GM03348 (cell line): Measurements from ENCODE around the gene FCER1G.

Experiments
- DNase-seq: peaks from one replicate; pipeline ENCODE4 v3.0.0; 2012; ENCODE audit warnings: low spot score

FCER1G gene

DNA sequence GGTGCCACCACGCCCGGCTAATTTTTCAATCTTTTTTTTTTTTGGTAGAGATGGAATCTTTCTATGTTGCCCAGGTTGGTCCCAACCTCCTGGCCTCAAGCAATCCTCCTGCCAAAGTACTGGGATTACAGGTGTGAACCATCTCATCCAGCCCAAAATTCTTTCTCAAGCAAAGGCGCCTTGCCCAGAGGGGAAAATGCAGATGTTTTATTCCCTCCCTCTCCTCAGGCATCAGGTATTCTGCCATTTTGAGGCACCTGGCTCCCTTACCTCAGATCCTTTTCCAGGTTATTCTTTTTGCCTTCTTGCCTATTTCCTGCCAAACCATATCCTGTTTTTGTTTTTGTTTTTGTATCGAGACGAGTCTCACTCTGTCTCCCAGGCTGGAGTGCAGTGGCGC is 26.7 kb upstream of the FCER1G start:
- DNase-seq, result no peak

DNA sequence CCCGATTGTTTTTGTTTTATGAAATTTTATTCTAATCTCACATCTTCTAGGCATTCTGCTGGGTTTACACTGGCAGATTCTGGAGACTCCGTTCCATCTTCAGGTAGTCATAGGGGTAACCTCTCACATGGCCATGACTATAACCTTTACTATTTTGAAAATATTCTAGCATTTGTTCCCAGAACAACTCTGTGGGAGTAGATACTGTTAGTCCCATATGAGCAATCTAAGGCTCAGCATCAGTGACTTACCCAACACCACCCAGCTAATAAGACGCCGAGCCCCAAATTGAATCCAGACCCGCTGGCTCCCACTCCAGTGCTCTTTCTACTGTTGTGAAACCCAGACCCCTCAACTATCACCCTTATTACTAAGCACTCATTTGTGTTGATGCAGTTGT is 26.1 kb upstream of the FCER1G start:
- DNase-seq, result no peak

DNA sequence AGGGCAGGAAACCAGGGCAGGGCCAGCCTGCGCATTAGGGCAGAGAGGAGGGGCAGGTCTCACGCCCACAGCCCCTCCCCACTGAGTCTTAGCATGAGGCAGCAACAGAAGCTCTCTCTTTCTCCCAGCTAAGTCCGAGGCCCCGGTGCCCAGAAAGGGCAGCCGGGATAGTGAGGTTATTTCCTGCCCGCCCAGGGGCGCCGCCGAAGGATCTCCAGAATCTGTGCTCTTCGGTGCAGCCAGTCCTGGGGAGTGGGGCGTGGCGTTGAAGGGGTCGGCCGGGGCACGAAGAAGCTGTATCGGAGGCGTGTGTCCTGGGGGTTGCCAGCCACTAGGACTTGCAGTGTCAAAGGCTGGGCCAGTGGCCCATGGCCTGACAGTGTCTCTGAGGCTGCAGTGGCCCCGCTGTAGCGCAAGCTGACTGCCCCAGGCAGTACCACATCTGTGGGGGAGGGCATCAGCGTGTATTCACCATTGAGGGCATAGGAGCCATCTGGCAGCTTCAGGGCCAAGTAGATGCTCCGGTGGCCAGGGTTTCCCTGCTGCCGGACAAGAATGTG is 24.1 kb upstream of the FCER1G start:
- no peak for DNase-seq

DNA sequence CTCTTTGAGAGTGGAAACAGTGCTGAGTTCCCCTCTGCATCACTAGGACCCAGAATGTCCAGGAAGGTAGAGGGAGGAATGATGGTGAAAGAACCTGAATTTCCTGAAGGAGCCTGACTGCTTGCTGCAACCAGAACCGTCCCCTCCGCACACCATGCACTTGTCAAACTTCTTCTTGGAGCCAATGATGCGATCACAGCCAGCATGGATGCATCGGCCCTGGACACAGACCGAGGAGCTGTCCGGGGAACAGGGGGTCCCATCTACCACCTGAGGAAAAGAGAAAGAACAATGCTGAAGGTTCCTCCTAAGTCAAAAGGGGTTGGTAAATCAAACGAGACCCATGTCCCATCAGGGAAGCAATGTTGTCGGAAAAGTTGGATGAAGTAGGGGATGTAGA is 23.1 kb upstream of the FCER1G start:
- DNase-seq, result no peak

GRCh38 chr1:161192476-161193465 is 22.3 kb upstream of the FCER1G start:
- peak; percentile 84 for DNase-seq

DNA sequence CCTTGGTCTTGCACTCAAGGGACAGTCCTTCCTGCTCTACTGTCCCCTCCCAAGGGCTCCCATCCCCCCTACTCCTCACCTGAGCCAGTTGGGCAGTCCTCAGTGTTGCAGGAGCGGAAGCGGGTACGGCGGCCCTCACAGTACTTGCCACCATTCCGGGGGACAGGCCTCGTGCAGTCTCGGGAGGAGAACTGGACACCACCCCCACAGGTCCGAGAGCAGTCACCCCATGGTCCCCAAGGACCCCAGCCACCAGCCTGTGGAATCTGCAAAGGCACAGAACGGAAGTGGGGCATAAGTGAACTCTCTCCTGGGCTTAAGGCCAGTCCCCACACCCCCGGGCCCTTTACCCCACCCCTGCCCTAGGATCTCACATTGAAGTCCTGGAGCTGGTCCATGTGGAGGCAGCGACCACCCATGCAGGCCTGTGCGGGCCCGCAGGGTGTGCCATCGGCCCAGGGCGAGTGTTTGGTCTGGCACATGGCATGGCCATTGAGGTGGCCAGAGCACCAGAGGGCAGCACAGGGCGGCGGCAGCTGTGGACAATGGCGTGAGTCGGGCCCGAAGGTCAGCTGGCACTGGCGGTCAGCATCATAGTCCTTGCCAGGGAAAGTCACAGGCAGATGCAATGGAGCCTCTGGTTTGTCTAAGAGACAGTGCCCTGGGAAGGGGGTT is 21.4 kb upstream of the FCER1G start:
- no peak for DNase-seq

GRCh38 chr1:161195171-161195570 is 19.9 kb upstream of the FCER1G start:
- DNase-seq, result no peak

DNA sequence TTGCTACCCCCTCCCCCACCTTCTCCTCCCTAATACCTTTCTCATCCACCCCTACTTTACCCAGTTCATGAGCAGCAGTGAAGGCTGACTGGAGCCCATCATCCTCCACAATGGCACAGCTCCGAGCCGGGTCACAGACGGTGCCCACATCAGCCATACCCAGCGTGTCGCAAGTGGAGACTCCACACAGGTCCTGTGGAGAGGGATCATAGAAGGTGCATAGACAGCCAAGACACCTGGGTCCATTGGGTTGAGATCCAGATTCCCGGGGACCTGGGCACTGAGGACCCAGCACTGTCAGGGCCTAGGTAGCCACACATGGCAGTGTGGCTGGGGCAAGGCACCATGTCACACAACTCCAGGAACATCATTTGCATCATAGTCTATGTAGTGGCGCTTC is 19.0 kb upstream of the FCER1G start:
- no peak for DNase-seq

DNA sequence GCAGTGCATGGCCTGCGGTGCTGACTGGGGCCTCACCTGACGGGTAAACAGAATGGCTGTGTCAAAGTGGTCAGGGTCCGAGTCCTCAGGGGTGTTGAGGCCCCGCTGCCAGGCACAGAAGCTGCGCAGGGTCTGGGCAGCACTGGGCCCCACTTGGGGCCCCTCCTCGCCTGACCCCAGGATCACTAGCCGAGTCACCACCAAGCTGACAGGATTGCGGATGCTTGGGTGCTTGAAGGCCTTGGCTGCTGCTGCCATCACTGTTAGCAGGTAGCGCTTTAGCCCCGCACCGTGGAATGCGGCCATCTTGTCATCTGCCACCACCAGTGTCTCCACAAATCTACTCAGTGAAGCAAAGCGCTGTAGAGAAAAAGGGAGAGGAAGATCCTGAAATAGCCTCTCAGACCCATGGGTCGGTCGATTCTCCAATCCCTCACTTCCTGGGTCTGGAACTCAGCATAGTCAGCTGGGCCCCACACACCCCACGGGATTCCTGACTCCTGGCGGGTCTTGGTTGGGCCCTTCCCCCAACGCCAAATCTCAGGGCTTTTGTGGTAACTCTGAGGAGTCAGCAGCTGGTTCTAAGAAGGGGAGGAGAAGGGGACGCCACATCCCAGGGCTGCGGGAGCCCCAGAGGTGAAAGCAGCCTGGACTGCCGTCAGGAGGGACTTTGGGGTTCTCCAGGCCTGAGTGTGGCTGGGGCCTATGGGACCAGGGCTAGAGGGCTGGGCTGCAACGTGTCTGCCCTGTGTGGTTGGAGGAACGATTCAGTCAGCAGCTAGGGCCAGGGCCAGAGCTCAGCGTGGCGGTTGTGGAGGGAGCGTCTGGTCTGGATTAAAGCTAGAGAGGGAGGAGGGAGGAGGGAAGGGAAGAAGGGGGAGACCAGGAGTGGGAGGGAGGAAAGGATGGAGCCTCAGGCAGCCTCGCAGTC is 18.3 kb upstream of the FCER1G start:
- peak; percentile 89 for DNase-seq

DNA sequence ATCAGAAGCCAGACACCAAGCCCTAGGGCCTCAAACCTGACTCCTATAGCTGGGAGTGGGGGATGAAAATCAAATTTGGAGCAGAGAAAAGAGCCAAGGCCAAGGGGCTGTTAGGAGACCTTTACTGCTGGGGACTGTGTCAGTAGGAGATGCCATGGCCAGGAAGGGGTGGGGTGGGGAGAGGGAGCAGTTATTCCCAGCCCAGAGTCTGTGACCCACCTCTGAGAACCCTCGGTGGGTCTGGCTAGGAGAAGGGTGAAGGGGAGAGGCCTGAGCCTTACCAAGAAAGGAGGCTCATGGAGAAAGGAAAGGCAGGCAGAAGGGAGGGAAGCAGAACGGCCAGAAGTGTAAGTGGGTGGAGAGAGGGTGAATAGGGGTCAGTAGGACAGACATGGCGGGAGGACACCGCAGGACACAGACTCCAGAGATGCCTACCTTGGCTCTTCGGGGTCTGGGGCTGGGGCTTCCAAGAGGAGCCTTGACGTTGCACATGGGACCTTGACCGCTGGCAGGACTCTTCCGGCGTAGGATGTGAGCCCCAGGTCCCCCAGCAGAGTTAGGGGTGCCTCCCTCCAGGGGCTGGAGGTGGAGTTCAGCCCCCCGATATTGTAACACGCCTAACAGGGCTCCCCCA is 17.4 kb upstream of the FCER1G start:
- DNase-seq, result no peak

- peak; percentile 56 for DNase-seq
Measured at GRCh38 chr1:161198194-161198896, 16.8 kb upstream of the FCER1G start.

DNA sequence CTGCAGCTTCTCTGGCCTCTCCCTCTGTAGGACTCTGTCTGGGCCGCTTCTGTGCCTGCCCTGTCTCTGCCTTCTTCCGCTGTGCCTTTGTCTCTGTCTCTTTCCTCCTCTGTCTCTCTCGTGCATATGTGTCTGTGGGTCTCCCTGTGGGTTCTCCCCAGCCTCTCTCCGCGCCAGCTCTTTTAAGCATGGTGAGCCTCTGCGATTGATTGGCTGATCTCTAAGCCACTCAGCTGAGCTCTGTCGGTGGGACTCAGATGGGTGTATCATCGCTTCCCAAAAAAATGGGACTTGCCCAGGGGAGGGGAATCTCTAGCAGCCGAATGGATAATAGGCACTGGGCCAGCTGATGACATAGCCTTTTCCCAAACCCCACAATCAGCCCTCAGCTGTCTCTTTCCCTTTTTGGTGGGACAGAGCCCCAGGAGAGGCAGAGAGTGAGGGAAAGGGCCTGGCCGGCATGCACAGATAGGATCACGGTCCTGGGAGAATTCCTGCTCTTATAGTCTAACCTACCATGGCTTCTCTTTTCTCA is 16.1 kb upstream of the FCER1G start, which contains the start of gene ADAMTS4:
ADAMTS4 (minus strand) TSS at position 158 of the 535 bp plus-strand sequence. CDS start 427 bp downstream, outside the sequence.
- DNase-seq, result peak; percentile 87

GRCh38 chr1:161199506-161200139 is 15.5 kb upstream of the FCER1G start:
- no peak for DNase-seq

DNA sequence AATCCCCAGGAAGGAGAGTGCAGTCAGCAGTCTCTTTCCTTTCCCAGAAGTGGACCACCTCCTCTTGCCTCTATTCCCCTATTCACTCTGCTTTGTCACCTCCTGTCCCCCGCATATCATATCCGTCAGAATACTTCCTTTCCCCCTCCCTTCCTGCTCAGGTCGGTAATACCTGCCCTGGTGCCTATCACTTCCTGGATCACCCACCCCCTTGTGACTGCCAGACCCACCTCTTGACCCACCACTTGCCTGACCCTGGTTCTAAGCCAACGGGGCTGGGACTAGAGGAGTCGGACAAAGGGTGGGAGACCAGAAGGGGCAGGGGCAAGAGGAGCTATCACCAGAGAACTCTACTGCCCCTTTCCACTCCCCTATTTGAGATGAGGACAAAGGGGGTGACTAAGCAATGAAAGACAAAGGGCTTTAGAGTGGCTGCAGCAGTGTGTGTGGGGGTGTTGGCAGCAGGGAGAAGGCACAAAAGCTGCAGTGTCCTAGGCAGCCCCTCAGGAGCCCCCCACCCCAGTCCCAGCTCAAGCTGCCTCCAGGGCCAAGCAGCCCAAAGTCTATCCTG is 14.6 kb upstream of the FCER1G start:
- no peak for DNase-seq

DNA sequence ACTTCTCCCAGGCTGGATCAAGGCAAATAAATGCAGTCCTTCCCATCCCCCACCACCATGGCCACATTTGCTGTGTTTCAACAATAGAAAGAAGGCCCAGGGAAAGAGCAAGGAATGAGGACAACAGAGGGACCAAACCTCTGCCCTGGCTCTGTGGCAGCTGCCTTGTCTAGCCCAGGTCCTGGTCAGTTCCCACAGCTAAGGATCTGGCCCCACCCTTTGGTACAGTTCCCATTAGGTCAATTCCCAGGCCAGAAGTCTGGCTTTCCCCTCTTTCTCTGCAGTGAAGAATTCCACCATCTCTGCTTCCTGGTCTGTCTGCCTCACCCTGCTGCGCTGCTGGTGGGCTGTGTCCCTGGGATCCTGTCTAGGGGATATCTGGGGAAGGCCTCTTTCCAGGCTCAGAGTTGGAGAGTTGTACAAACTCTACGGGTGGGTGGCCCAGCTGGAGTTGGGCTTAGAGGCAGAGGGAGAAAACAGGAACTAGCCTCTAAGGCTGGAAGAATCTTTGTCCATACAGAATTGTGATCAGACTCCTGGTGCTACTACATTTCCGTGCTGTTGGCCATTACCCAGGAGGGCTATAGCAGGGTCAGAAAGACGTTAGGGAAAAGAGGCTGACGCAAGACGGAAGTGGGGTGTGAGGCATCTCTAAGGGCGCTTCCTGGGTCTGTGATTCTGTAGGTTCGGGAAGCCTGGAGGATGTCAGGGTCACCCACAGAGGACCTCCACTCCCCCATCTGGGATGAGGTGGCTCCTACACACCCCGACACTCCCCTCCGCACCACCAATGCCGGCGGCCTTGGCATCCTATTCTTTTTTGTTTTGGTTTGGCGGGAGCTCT is 13.9 kb upstream of the FCER1G start:
- peak; percentile 65 for DNase-seq

DNA sequence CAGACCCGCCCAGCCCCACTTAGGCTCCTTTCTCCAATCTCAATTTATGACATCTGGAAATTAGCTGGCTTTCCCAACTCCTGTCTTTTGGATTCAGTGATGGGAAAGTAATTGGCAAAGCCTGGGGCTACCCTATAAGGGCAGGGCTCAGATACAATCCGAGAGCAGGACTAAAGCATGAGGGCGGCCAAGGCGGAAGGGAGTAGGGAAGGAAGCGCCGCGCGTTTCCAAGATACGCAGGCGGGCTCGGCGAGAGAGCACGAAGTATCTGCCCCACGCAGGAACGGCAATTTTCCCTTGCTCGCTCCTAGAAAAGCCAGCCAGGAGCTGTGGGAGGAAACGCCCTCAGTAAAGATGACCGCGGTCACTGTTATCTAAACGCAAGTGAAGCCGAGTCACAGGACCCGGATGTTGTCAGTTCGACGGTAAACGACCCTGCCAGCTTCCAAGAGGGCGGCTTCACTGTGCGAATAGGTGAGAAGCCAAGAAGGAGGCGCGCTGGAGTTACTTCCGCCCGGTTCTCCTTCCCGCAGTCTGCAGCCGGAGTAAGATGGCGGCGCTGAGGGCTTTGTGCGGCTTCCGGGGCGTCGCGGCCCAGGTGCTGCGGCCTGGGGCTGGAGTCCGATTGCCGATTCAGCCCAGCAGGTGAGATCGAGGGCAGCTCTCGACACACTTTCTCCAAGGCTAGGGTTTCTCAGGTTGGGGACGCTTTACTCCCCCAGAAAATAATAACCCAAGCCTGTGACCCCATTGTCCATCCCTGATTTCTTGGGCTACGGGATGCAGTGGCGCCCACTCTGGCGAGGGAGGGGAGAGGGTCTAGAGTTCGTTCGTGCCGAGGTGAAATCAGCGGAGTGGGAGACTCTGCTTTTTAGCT is 13.0 kb upstream of the FCER1G start, which contains the start of gene NDUFS2:
NDUFS2 (plus strand) TSS at position 532 of the 877 bp plus-strand sequence; CDS start at position 551, 19 bp downstream.
- DNase-seq, result peak; percentile 93

DNA sequence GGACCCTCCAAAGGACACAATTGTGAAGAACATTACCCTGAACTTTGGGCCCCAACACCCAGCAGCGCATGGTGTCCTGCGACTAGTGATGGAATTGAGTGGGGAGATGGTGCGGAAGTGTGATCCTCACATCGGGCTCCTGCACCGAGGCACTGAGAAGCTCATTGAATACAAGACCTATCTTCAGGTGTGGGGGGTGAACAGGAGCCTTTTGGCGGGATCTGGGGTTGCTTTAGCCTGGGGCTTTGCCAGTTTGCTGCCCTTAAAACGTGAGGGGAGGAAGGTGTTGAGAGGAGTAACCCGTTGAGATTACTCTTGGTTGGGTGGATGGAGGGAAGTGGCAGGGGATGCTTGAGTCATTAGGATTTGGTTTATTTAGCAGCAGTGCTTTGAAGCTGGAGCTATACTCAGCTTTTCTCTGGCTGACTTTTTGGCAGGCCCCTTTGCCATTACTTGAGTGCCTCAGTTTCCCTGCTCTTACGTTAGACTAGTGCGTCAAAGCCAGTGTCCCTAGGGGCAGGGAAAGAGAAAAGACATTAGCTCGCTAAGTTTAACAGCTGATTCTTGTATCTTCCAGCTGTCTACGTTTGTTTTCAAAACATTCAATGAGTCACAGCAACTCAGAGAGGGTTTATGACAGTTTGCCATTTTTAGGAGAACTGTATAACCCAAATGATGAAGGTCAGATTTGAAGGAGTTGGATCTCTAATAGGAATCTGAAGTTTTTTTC is 8.5 kb upstream of the FCER1G start:
- DNase-seq, result no peak
